Measurements from ENCODE around the gene BCAM.

DNA sequence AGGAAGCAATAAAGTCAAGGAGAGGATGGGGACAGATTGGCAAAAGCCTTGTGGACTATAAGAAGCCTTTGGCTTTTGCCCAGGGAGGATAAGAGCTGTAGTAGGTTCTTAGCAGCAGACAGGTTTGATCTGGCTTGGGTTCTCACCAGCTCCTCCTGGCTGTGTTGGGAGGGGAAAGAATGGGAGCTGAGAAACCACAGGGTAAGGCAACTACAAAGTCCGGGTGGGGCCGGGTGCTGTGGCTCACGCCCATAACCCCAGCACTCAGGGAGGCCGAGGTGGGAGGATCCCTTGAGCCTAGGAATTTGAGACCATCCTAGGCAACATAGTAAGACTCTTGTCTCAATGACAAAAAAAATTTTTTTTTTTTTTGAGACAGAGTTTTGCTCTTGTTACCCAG is 57.8 kb downstream of the BCAM start:
- no peak for TF ChIP-seq ZNF274 (IDR thresholded peaks at IDR 0.05; ENCODE audit: low read depth, low read length)
- TF ChIP-seq, protein P1, sequence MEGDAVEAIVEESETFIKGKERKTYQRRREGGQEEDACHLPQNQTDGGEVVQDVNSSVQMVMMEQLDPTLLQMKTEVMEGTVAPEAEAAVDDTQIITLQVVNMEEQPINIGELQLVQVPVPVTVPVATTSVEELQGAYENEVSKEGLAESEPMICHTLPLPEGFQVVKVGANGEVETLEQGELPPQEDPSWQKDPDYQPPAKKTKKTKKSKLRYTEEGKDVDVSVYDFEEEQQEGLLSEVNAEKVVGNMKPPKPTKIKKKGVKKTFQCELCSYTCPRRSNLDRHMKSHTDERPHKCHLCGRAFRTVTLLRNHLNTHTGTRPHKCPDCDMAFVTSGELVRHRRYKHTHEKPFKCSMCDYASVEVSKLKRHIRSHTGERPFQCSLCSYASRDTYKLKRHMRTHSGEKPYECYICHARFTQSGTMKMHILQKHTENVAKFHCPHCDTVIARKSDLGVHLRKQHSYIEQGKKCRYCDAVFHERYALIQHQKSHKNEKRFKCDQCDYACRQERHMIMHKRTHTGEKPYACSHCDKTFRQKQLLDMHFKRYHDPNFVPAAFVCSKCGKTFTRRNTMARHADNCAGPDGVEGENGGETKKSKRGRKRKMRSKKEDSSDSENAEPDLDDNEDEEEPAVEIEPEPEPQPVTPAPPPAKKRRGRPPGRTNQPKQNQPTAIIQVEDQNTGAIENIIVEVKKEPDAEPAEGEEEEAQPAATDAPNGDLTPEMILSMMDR (IDR thresholded peaks at IDR 0.05 in 2 of 3, conservative IDR thresholded peaks at IDR 0.05 in 1 of 3; ENCODE audit: borderline replicate concordance in 1 of 3, insufficient read depth in 1 of 3, low read depth in 2 of 3, low read length in 2 of 3), result no peak
- TF ChIP-seq JUND (IDR thresholded peaks at IDR 0.05), result no peak
- no peak for TF ChIP-seq CEBPB (IDR thresholded peaks at IDR 0.05; ENCODE audit: low read depth)
- no peak for TF ChIP-seq ELF1 (IDR thresholded peaks at IDR 0.05; ENCODE audit: borderline replicate concordance, low read depth)
- TF ChIP-seq POLR2A (IDR thresholded peaks at IDR 0.05; ENCODE audit: borderline replicate concordance, extremely low read depth, insufficient read depth, insufficient read length), result no peak
- TF ChIP-seq ZFX (IDR thresholded peaks at IDR 0.05), result no peak
- no peak for TF ChIP-seq EZH2 (IDR thresholded peaks at IDR 0.05)
- no peak for TF ChIP-seq POLR2AphosphoS5 (IDR thresholded peaks at IDR 0.05; ENCODE audit: low read depth, low read length)
- TF ChIP-seq, protein P2, sequence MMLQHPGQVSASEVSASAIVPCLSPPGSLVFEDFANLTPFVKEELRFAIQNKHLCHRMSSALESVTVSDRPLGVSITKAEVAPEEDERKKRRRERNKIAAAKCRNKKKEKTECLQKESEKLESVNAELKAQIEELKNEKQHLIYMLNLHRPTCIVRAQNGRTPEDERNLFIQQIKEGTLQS (IDR thresholded peaks at IDR 0.05), result no peak

Measured in HCT116 (cell line).